Liver (tissue), 9 donors: ENCODE results near the gene SPTBN1. TPM values are rescaled to one million over a fixed set of nuclear protein-coding genes. Genes with fewer than 3 reads are reported as not detected.

Experiments used
- DNase-seq: peaks from one replicate; pipeline ENCODE4 v3.0.0-alpha.2; 2017; ENCODE audit warnings: low spot score
- H3K27ac ChIP-seq, 2 donors: one replicate each; pipeline ENCODE4 v1.7.0; 2013; ENCODE audit warnings: inconsistent platforms in 2 of 2, low read length in 2 of 2, control low read depth in 1 of 2, low read depth in 1 of 2, mild to moderate bottlenecking in 1 of 2
- H3K27me3 ChIP-seq, 4 donors: one replicate each; pipeline versions ENCODE4 v1.6.1 to v1.7.0; 2013; ENCODE audit warnings: low read length in 3 of 4, inconsistent platforms in 1 of 4, mild to moderate bottlenecking in 1 of 4, moderate library complexity in 1 of 4; ENCODE audit not compliant: control insufficient read depth in 4 of 4, insufficient read depth in 4 of 4
- H3K36me3 ChIP-seq, 4 donors: one replicate each; pipeline versions ENCODE4 v1.6.1 to v1.7.0; 2013; ENCODE audit warnings: low read length in 3 of 4, mild to moderate bottlenecking in 3 of 4, low read depth in 1 of 4, moderate library complexity in 1 of 4; ENCODE audit not compliant: control insufficient read depth in 4 of 4, insufficient read depth in 3 of 4
- H3K4me1 ChIP-seq, 4 donors: one replicate each; pipeline versions ENCODE4 v1.6.1 to v1.7.0; 2013; ENCODE audit warnings: low read length in 3 of 4, mild to moderate bottlenecking in 3 of 4, moderate library complexity in 1 of 4; ENCODE audit not compliant: control insufficient read depth in 4 of 4, insufficient read depth in 4 of 4
- H3K4me3 ChIP-seq, 3 donors: one replicate each; pipeline versions ENCODE4 v1.6.1 to v1.7.0; 2013; ENCODE audit warnings: low read length in 3 of 3, control low read depth in 1 of 3, low read depth in 1 of 3, mild to moderate bottlenecking in 1 of 3
- H3K9ac ChIP-seq, 2 donors: one replicate each; pipeline ENCODE4 v1.7.0; 2013; ENCODE audit warnings: low read length in 2 of 2, mild to moderate bottlenecking in 2 of 2, moderate library complexity in 2 of 2, control low read depth in 1 of 2, low read depth in 1 of 2
- H3K9me3 ChIP-seq, 4 donors: one replicate each; pipeline versions ENCODE4 v1.6.1 to v1.7.0; 2013; ENCODE audit warnings: low read length in 3 of 4; ENCODE audit not compliant: control insufficient read depth in 4 of 4
- EGR1 ChIP-seq, 2 donors: IDR thresholded peaks; 2 replicates each; pipeline ENCODE4 v1.6.1; 2016 to 2018; ENCODE audit warnings: antibody characterized with exemption in 2 of 2, low read depth in 2 of 2
- FOXA2 ChIP-seq: IDR thresholded peaks from 2 replicates; pipeline ENCODE4 v1.6.1; 2016; ENCODE audit warnings: antibody characterized with exemption
- HNF4A ChIP-seq, 2 donors: conservative IDR thresholded peaks; 2 replicates each; pipeline ENCODE4 v1.6.1; 2016; ENCODE audit warnings: antibody characterized with exemption in 2 of 2, mild to moderate bottlenecking in 2 of 2
- HNF4G ChIP-seq: IDR thresholded peaks from 2 replicates; pipeline ENCODE4 v1.6.1; 2016; ENCODE audit warnings: antibody characterized with exemption
- JUND ChIP-seq, 2 donors: IDR thresholded peaks; 2 replicates each; pipeline ENCODE4 v1.6.1; 2016; ENCODE audit warnings: antibody characterized with exemption in 2 of 2
- NR2F2 ChIP-seq: IDR thresholded peaks from 2 replicates; pipeline ENCODE4 v1.6.1; 2016; ENCODE audit warnings: antibody characterized with exemption
- RAD21 ChIP-seq, 2 donors: IDR thresholded peaks; 2 replicates each; pipeline ENCODE4 v1.6.1; 2016; ENCODE audit warnings: antibody characterized with exemption in 2 of 2, mild to moderate bottlenecking in 2 of 2
- RXRA ChIP-seq, 2 donors: IDR thresholded peaks; 2 replicates each; pipeline ENCODE4 v1.6.1; 2017 to 2018; ENCODE audit warnings: antibody characterized with exemption in 2 of 2, mild to moderate bottlenecking in 1 of 2
- SP1 ChIP-seq: IDR thresholded peaks from 2 replicates; pipeline ENCODE4 v1.6.1; 2018; ENCODE audit warnings: antibody characterized with exemption, mild to moderate bottlenecking
- TAF1 ChIP-seq: conservative IDR thresholded peaks from 2 replicates; pipeline ENCODE4 v1.6.1; 2016; ENCODE audit warnings: antibody characterized with exemption, mild to moderate bottlenecking
- YY1 ChIP-seq: IDR thresholded peaks from 2 replicates; pipeline ENCODE4 v1.6.1; 2016; ENCODE audit warnings: antibody characterized with exemption, mild to moderate bottlenecking
- WGBS: extraction: QIAGEN DNeasy Blood & Tissue Kit; methylation state at CpG from one replicate; pipeline ENCODE4 v1.1.7; 2013; 5-methylcytosine and 5-hydroxymethylcytosine counted together
- polyA plus RNA-seq, 2 donors: library from polyadenylated mRNA; stranded (reverse) in 1 of 2; unstranded in 1 of 2; fragments of 200-250 nt in 1 of 2; fragments of >200 nt in 1 of 2; fragmentation: Nextera tagmentation in 1 of 2; extraction: Ambion mirVana in 1 of 2; gene quantifications; one replicate each; pipeline versions ENCODE4 v1.2.1 to v1.2.3, GENCODE V29; 2013 to 2015
- total RNA-seq, 2 donors: library from RNA; depleted of rRNA; stranded (reverse); fragments of >200 nt; gene quantifications; one replicate each; pipeline ENCODE4 v1.2.3, GENCODE V29; 2014
- TF ChIP-seq, protein P1 (sequence below): IDR thresholded peaks from 2 replicates; pipeline ENCODE4 v1.6.1; 2016; ENCODE audit warnings: antibody characterized with exemption
- TF ChIP-seq, protein P2 (sequence below): IDR thresholded peaks from 2 replicates; pipeline ENCODE4 v1.6.1; 2016; ENCODE audit warnings: antibody characterized with exemption, mild to moderate bottlenecking
- TF ChIP-seq, protein P3 (sequence below): fragments of 150-350 bp; IDR thresholded peaks from 2 replicates; pipeline ENCODE4 v1.5.1; 2017; ENCODE audit warnings: improper control_type of control experiment, low read depth, low read length; ENCODE audit not compliant: missing input control
- TF ChIP-seq, protein P4 (sequence below): IDR thresholded peaks from 2 replicates; pipeline ENCODE4 v1.6.1; 2016; ENCODE audit warnings: antibody characterized with exemption
- donor health status: healthy.
- donor health status: healthy.
- donor health status: healthy.
- donor health status: healthy.
- donor health status: healthy.

SPTBN1 gene
- total and polyA plus RNA-seq, 4 donors: 44.8 to 191 (median 75.9) TPM

GRCh38 chr2:54595161-54595803, 139.2 kb downstream of the SPTBN1 start:
- peaks cover 28 to 79% (median 67%) of the 10 kb centered on the region in 4 donors for H3K4me1 ChIP-seq
- DNase-seq: no peak
- peak overlapping the region in 1 of 2 donors; percentile 52 for H3K27ac ChIP-seq
- WGBS: 96% methylated on average over 13 of the region's 13 CpGs
- peaks cover 0 to 4% (median 2%) of the 10 kb centered on the region in 4 donors for H3K36me3 ChIP-seq
- H3K4me3 ChIP-seq: no peak overlapping the region
- TF ChIP-seq EGR1 (IDR thresholded peaks at IDR 0.05; ENCODE audit: low read depth in 2 of 2): no peak
- TF ChIP-seq FOXA2: no peak
- TF ChIP-seq HNF4A (conservative IDR thresholded peaks at IDR 0.05): no peak
- TF ChIP-seq, protein P1, sequence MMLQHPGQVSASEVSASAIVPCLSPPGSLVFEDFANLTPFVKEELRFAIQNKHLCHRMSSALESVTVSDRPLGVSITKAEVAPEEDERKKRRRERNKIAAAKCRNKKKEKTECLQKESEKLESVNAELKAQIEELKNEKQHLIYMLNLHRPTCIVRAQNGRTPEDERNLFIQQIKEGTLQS: no peak
- no peak for TF ChIP-seq RAD21 (IDR thresholded peaks at IDR 0.05)
- TF ChIP-seq RXRA (IDR thresholded peaks at IDR 0.05): no peak
- no peak for TF ChIP-seq JUND (IDR thresholded peaks at IDR 0.05)
- TF ChIP-seq NR2F2: no peak
- no peak for TF ChIP-seq SP1
- no peak for TF ChIP-seq YY1
- no peak for TF ChIP-seq TAF1
- TF ChIP-seq, protein P2, sequence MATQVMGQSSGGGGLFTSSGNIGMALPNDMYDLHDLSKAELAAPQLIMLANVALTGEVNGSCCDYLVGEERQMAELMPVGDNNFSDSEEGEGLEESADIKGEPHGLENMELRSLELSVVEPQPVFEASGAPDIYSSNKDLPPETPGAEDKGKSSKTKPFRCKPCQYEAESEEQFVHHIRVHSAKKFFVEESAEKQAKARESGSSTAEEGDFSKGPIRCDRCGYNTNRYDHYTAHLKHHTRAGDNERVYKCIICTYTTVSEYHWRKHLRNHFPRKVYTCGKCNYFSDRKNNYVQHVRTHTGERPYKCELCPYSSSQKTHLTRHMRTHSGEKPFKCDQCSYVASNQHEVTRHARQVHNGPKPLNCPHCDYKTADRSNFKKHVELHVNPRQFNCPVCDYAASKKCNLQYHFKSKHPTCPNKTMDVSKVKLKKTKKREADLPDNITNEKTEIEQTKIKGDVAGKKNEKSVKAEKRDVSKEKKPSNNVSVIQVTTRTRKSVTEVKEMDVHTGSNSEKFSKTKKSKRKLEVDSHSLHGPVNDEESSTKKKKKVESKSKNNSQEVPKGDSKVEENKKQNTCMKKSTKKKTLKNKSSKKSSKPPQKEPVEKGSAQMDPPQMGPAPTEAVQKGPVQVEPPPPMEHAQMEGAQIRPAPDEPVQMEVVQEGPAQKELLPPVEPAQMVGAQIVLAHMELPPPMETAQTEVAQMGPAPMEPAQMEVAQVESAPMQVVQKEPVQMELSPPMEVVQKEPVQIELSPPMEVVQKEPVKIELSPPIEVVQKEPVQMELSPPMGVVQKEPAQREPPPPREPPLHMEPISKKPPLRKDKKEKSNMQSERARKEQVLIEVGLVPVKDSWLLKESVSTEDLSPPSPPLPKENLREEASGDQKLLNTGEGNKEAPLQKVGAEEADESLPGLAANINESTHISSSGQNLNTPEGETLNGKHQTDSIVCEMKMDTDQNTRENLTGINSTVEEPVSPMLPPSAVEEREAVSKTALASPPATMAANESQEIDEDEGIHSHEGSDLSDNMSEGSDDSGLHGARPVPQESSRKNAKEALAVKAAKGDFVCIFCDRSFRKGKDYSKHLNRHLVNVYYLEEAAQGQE: no peak
- TF ChIP-seq, protein P3, sequence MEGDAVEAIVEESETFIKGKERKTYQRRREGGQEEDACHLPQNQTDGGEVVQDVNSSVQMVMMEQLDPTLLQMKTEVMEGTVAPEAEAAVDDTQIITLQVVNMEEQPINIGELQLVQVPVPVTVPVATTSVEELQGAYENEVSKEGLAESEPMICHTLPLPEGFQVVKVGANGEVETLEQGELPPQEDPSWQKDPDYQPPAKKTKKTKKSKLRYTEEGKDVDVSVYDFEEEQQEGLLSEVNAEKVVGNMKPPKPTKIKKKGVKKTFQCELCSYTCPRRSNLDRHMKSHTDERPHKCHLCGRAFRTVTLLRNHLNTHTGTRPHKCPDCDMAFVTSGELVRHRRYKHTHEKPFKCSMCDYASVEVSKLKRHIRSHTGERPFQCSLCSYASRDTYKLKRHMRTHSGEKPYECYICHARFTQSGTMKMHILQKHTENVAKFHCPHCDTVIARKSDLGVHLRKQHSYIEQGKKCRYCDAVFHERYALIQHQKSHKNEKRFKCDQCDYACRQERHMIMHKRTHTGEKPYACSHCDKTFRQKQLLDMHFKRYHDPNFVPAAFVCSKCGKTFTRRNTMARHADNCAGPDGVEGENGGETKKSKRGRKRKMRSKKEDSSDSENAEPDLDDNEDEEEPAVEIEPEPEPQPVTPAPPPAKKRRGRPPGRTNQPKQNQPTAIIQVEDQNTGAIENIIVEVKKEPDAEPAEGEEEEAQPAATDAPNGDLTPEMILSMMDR: no peak
- no peak for TF ChIP-seq HNF4G
- TF ChIP-seq, protein P4, sequence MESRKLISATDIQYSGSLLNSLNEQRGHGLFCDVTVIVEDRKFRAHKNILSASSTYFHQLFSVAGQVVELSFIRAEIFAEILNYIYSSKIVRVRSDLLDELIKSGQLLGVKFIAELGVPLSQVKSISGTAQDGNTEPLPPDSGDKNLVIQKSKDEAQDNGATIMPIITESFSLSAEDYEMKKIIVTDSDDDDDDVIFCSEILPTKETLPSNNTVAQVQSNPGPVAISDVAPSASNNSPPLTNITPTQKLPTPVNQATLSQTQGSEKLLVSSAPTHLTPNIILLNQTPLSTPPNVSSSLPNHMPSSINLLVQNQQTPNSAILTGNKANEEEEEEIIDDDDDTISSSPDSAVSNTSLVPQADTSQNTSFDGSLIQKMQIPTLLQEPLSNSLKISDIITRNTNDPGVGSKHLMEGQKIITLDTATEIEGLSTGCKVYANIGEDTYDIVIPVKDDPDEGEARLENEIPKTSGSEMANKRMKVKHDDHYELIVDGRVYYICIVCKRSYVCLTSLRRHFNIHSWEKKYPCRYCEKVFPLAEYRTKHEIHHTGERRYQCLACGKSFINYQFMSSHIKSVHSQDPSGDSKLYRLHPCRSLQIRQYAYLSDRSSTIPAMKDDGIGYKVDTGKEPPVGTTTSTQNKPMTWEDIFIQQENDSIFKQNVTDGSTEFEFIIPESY: no peak
- H3K27me3 ChIP-seq: no peaks in the 10 kb centered on the region
- no peaks in the 10 kb centered on the region for H3K9me3 ChIP-seq
- H3K9ac ChIP-seq: no peak overlapping the region
